ENCODE results near the gene SPAG17.

Gene SPAG17

GRCh38 chr1:118160806-118161205 lies 24.2 kb downstream of the SPAG17 start:
- no peak for DNase-seq (ENCODE audit: low spot score)

GRCh38 chr1:118159569-118159968 lies 25.5 kb downstream of the SPAG17 start:
- DNase-seq (ENCODE audit: low spot score) = no peak

- DNase-seq (ENCODE audit: low spot score) = no peak
These were observed 26.1 kb downstream of the SPAG17 start for GRCh38 chr1:118158924-118159323.

- DNase-seq (ENCODE audit: low spot score) = no peak
These were observed 27.5 kb downstream of the SPAG17 start for GRCh38 chr1:118157506-118157905.

GRCh38 chr1:118155106-118155505 lies 29.9 kb downstream of the SPAG17 start:
- DNase-seq (ENCODE audit: low spot score) = no peak

- DNase-seq (ENCODE audit: low spot score) = no peak
These were observed 30.8 kb downstream of the SPAG17 start for GRCh38 chr1:118154220-118154619.

- DNase-seq (ENCODE audit: low spot score) = peak; percentile 4
These were observed 33.6 kb downstream of the SPAG17 start for GRCh38 chr1:118151312-118151937.

- no peak for DNase-seq (ENCODE audit: low spot score)
These were observed 35.2 kb downstream of the SPAG17 start for GRCh38 chr1:118149799-118150198.

- no peak for DNase-seq (ENCODE audit: low spot score)
These were observed 37.0 kb downstream of the SPAG17 start for GRCh38 chr1:118148034-118148433.

GRCh38 chr1:118147522-118147921 lies 37.5 kb downstream of the SPAG17 start:
- no peak for DNase-seq (ENCODE audit: low spot score)

- no peak for DNase-seq (ENCODE audit: low spot score)
These were observed 39.3 kb downstream of the SPAG17 start for GRCh38 chr1:118145721-118146120.

GRCh38 chr1:118144684-118145083 lies 40.3 kb downstream of the SPAG17 start:
- DNase-seq (ENCODE audit: low spot score) = no peak

- no peak for DNase-seq (ENCODE audit: low spot score)
These were observed 41.2 kb downstream of the SPAG17 start for GRCh38 chr1:118143831-118144230.

GRCh38 chr1:118143121-118143520 lies 41.9 kb downstream of the SPAG17 start:
- DNase-seq (ENCODE audit: low spot score) = no peak

- no peak for DNase-seq (ENCODE audit: low spot score)
These were observed 42.5 kb downstream of the SPAG17 start for GRCh38 chr1:118142546-118142945.

GRCh38 chr1:118137900-118138299 lies 47.1 kb downstream of the SPAG17 start:
- DNase-seq (ENCODE audit: low spot score) = no peak

- DNase-seq (ENCODE audit: low spot score) = no peak
These were observed 48.7 kb downstream of the SPAG17 start for GRCh38 chr1:118136187-118136941.

GRCh38 chr1:118132000-118132399 lies 53.0 kb downstream of the SPAG17 start:
- no peak for DNase-seq (ENCODE audit: low spot score)

GRCh38 chr1:118128761-118129160 lies 56.3 kb downstream of the SPAG17 start:
- no peak for DNase-seq (ENCODE audit: low spot score)

GRCh38 chr1:118124064-118124463 lies 61.0 kb downstream of the SPAG17 start:
- no peak for DNase-seq (ENCODE audit: low spot score)

- no peak for DNase-seq (ENCODE audit: low spot score)
These were observed 61.8 kb downstream of the SPAG17 start for GRCh38 chr1:118123116-118123839.

- no peak for DNase-seq (ENCODE audit: low spot score)
These were observed 62.6 kb downstream of the SPAG17 start for GRCh38 chr1:118122234-118123004.
